K562 (cell line): ENCODE data around the gene SCAMP5. TPM values are rescaled to one million over a fixed set of nuclear protein-coding genes. Genes with fewer than 3 reads are reported as not detected.
A peak's percentile ranks its signal among the peaks of the same experiment; 100 is the strongest.

Experiments
- ATAC-seq: fragments of 200-7000 bp; cut with Tn5 transposase; 3 replicates; pipeline ENCODE4 v1.9.1; 2020; ENCODE audit warnings: moderate library complexity
- BruUV-seq: library from RNA; stranded (reverse); fragments of 400-500 nt; replicated peaks from 2 replicates; lab custom pipeline; 2021; lab: Mats Ljungman, UMichigan
- CTCF ChIA-PET: fragments of 300-600 bp; formaldehyde crosslinking; extraction: SDS; loops from one replicate; lab custom pipeline; 2021; ENCODE audit warnings: low intra/inter-chr PET ratio; lab: Yijun Ruan, JAX
- POLR2A ChIA-PET: fragments of 300-600, 350-650 bp; sonication (Branson Sonifier 250); formaldehyde crosslinking; extraction: SDS; loops from one replicate; lab custom pipeline; 2021; ENCODE audit warnings: antibody characterized with exemption, inconsistent platforms; lab: Yijun Ruan, JAX
- DNase-seq, 4 experiments: peaks; one replicate each; pipeline versions ENCODE4 v3.0.0 to v3.0.0-alpha.2; 2011 to 2018; ENCODE audit warnings: low spot score in 3 of 4, mixed read lengths in 3 of 4; ENCODE audit errors: extremely low read depth in 1 of 4
- FAIRE-seq: peaks from 2 replicates; lab custom pipeline; 2011; peaks lifted over from hg19 to GRCh38; lab: Jason Lieb, UNC
- H2AFZ ChIP-seq: 2 replicates; pipeline ENCODE4 v1.6.0; 2011; ENCODE audit warnings: low read depth, low read length, control low read depth, inconsistent platforms
- H3K27ac ChIP-seq: fragments of 200-600 bp; 3 replicates; pipeline ENCODE4 v1.8.0; 2011; ENCODE audit warnings: low read depth, mild to moderate bottlenecking, control low read depth, inconsistent platforms, low read length, moderate library complexity, mixed read lengths; ENCODE audit errors: extremely low read depth
- H3K27me3 ChIP-seq, 2 experiments: fragments of 300-600 bp in 1 of 2; 2 replicates in 1 of 2; 3 replicates in 1 of 2; pipeline versions ENCODE4 v1.6.0 to v1.8.0; 2011; ENCODE audit warnings: inconsistent platforms in 2 of 2, low read length in 2 of 2, mild to moderate bottlenecking in 1 of 2, mixed read lengths in 1 of 2, moderate library complexity in 1 of 2; ENCODE audit not compliant: control insufficient read depth in 2 of 2, insufficient read depth in 2 of 2
- H3K36me3 ChIP-seq: fragments of 300-600 bp; 3 replicates; pipeline ENCODE4 v1.8.0; 2011; ENCODE audit warnings: mild to moderate bottlenecking, low read length, inconsistent platforms; ENCODE audit not compliant: control insufficient read depth, insufficient read depth
- H3K4me1 ChIP-seq, 2 experiments: fragments of 200-600 bp in 1 of 2; replicated peaks in 1 of 2; 2 replicates in 1 of 2; 3 replicates in 1 of 2; pipeline versions ENCODE4 v1.5.1 to v1.8.0; 2011; ENCODE audit warnings: inconsistent platforms in 2 of 2, low read length in 2 of 2, mild to moderate bottlenecking in 1 of 2, mixed read lengths in 1 of 2, moderate library complexity in 1 of 2; ENCODE audit not compliant: control insufficient read depth in 2 of 2, insufficient read depth in 2 of 2
- H3K4me2 ChIP-seq: 2 replicates; pipeline ENCODE4 v1.6.1; 2011; ENCODE audit warnings: low read length, control low read depth, inconsistent platforms, mixed read lengths; ENCODE audit not compliant: insufficient read depth
- H3K4me3 ChIP-seq: fragments of 200-600 bp; sonication (generic), shearing (Covaris generic); 2 replicates; pipeline ENCODE4 v1.5.1; 2016; ENCODE audit warnings: control low read depth, inconsistent platforms
- H3K79me2 ChIP-seq: fragments of 200-600 bp; 3 replicates; pipeline ENCODE4 v1.8.0; 2011; ENCODE audit warnings: low read length, inconsistent platforms; ENCODE audit not compliant: control insufficient read depth, insufficient read depth
- H3K9ac ChIP-seq, 2 experiments: 2 replicates each; pipeline versions ENCODE4 v1.6.0 to v1.6.1; 2011; ENCODE audit warnings: low read depth in 2 of 2, low read length in 2 of 2, control low read depth in 1 of 2, inconsistent platforms in 1 of 2, mild to moderate bottlenecking in 1 of 2, mixed read lengths in 1 of 2; ENCODE audit not compliant: insufficient read depth in 1 of 2
- H3K9me1 ChIP-seq: one replicate; pipeline ENCODE4 v1.6.0; 2011; ENCODE audit warnings: inconsistent platforms, mild to moderate bottlenecking, low read length, moderate library complexity; ENCODE audit not compliant: control insufficient read depth, insufficient read depth
- H3K9me3 ChIP-seq: replicated peaks from 2 replicates; pipeline ENCODE4 v1.5.1; 2011; ENCODE audit warnings: low read depth, low read length, inconsistent platforms; ENCODE audit not compliant: control insufficient read depth, insufficient read depth
- H4K20me1 ChIP-seq: replicated peaks from 2 replicates; pipeline ENCODE4 v1.6.1; 2011; ENCODE audit warnings: low read length, inconsistent platforms, mixed read lengths; ENCODE audit not compliant: control insufficient read depth, insufficient read depth
- NFATC3 ChIP-seq: fragments of 450-650 bp; IDR thresholded peaks from 2 replicates; pipeline ENCODE4 v1.6.1; 2017; ENCODE audit warnings: mild to moderate bottlenecking
- WGBS: fragments of 100-300 bp; shearing (Covaris generic); methylation state at CpG from one replicate; pipeline ENCODE4 v1.1.6; 2016; ENCODE audit warnings: low coverage, mixed read lengths; ENCODE audit not compliant: insufficient coverage; ENCODE audit errors: missing lambda C conversion rate; 5-methylcytosine and 5-hydroxymethylcytosine counted together
- in situ Hi-C: fragments of 300-500 bp; cut with MboI; formaldehyde crosslinking; loops from 4 replicates; pipeline ENCODE4 v1.15.0; 2018; ENCODE audit warnings: inconsistent platforms, mixed read lengths
- intact Hi-C: fragments of 100-400 bp; cut with micrococcal nuclease; formaldehyde crosslinking; loops from 2 replicates; pipeline ENCODE4 v1.14.2; 2022
- polyA plus RNA-seq, 8 experiments: library from polyadenylated mRNA; depleted of rRNA in 4 of 8; stranded (reverse) in 5 of 8; unstranded in 3 of 8; fragments of >200 nt; fragmentation: Nextera tagmentation in 2 of 8; fragmentation: Illumina TruSeq in 1 of 8; extraction: Ambion mirVana in 2 of 8; extraction: Trizol in 1 of 8; gene quantifications; 2 replicates each; pipeline versions ENCODE4 v1.2.1 to v1.2.3, GENCODE V29; 2011 to 2014; ENCODE audit warnings: inconsistent platforms in 1 of 8, missing spikeins in 1 of 8
- total RNA-seq, 7 experiments: library from RNA; depleted of rRNA in 6 of 7; stranded (reverse); fragments of >200 nt in 6 of 7; fragmentation: Illumina TruSeq in 2 of 7; extraction: Trizol in 2 of 7; gene quantifications; 2 replicates each; pipeline versions ENCODE4 v1.2.1 to v1.2.3, GENCODE V29; 2011 to 2021; ENCODE audit warnings: low replicate concordance in 1 of 7
- TF ChIP-seq, protein P1 (sequence below): conservative IDR thresholded peaks from 2 replicates; pipeline ENCODE4 v1.6.1; 2011; ENCODE audit warnings: low read depth, mild to moderate bottlenecking, low read length; ENCODE audit not compliant: control insufficient read depth

SCAMP5 gene
- total and polyA plus RNA-seq, 9 of the 15 experiments (the other 6 are each of a cell fraction or from before 2014, with no cell fraction given) = 0.09 to 0.29 (median 0.19) TPM; not detected in 5

DNA sequence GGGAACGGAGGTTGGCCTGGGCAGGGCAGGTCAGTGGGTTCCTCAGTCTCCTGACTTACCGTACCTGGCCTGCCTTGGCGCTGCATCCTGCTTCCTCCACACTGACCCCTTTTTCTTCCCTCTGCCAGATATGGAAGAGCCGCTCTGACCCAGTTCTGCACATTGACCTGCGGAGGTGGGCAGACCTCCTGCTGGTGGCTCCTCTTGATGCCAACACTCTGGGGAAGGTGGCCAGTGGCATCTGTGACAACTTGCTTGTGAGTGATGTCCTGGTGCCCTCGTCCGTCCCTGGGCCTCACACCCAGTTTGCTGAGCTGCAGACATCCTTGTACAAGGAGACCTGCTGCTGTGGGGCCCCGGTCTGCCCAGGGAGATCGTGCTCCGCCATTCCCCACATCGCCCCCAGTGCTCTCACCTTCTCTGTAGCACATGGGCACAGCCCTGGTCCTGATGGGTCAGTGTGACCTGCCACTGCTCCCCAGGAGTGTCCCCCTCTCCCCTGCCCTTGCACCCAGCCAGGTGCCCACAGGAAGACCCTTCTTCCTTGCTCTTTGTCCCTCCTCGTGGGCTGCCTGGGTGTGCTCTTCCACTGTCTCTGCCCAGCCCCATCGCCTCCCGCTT lies 49.0 kb downstream of the SCAMP5 start:
- CTCF ChIA-PET = interaction anchor here (2.5 to 2.6 kb wide), 2 partner anchors 158 to 160 kb away, joined by 9 to 19 read pairs; partner anchors contain the start of gene C15orf39
- Histone ChIP-seq H2AFZ (no peak overlapping the region; the same call in 1 of the 2 replicates), H3K4me2 (peak overlapping the region; percentile 71; the same call in 1 of the 2 replicates), H3K27me3 (no peaks in the 10 kb centered on the region), H3K9me1 (no peaks in the 10 kb centered on the region), H3K36me3 (peaks cover 19% of the 10 kb centered on the region; the same call in 1 of the 3 replicates), H3K27ac (peak overlapping the region; percentile 91; the same call in 2 of the 3 replicates), H3K79me2 (peaks cover 2% of the 10 kb centered on the region; the same call in 1 of the 3 replicates), H3K4me3 (no peak overlapping the region), H4K20me1 (no peaks in the 10 kb centered on the region), H3K4me1 (peaks cover 39 to 55% of the 10 kb centered on the region in 2 experiments), H3K9me3 (no peaks in the 10 kb centered on the region)
- intact Hi-C loops = no loop called here
- ATAC-seq (no peak), DNase-seq (no peak)
- no TSS peak for BruUV-seq
- in situ Hi-C loops = no loop called here
- 91% methylated on average over 12 of the region's 14 CpGs for WGBS
- TF ChIP-seq NFATC3 = no peak
- TF ChIP-seq, protein P1, sequence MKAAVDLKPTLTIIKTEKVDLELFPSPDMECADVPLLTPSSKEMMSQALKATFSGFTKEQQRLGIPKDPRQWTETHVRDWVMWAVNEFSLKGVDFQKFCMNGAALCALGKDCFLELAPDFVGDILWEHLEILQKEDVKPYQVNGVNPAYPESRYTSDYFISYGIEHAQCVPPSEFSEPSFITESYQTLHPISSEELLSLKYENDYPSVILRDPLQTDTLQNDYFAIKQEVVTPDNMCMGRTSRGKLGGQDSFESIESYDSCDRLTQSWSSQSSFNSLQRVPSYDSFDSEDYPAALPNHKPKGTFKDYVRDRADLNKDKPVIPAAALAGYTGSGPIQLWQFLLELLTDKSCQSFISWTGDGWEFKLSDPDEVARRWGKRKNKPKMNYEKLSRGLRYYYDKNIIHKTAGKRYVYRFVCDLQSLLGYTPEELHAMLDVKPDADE = 0 out of 2 replicates have a peak, but pooled peaks have one; percentile 27
- TF ChIP-seq, all 486 proteins: peak for 1
- FAIRE-seq = no peak
- POLR2A ChIA-PET = interaction anchor here (0.6 to 1.8 kb wide), 12 partner anchors 9 to 739 kb away, joined by 3 to 16 read pairs (median 4); no protein-coding TSS in a partner anchor
- peak overlapping the region; percentile 73 to 85; a peak in 3 of 4 replicates for H3K9ac ChIP-seq
